ENCODE results near the gene DLK1.

DLK1 gene

DNA sequence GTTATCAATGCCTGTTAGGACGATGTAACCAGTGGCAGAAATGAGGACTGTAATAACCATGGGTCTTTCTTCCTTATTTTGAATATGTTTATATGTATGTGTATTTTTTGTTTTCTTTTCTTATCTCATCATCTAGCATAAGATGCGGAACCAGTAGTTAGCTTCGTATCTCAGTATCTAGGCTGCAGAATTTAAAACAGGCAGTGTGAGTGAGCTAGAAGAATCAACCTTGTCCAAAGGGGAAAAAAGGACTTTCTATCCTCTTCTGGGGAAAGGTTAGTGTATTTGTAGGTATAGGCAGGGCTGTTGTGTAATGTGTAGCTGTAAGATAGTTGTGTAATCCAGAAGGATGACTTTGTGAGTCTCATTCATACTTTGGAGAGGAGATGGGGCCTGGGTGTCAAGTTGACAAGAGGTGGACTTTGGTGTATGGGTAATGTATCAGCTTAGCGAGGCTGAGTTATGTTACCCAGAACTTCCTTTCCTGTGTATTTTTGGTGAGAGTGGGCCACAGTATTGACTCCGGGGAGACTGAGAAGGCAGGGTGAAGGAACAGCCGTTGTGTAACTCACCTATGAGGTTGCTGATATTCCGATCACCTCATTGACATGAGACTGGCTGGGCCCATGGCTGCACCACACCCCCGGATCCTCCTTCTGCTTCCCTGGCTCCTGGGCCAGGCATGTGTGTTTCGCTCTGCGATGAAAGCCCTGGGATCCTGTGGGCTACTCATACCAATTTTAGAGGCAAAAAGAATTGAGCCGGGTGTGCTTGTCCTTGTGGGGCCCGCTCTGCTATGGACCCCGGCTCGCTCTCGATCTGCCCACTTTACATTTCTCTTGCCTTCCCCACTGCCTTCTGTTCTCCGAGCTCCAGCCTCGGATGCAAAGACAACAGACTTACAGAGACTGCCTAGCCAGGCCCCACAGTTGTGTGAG lies 24.3 kb downstream of the DLK1 start:
- in situ Hi-C loops (cut with MboI; ENCODE audit: low sequenced_read_pairs) = no loop called here

DNA sequence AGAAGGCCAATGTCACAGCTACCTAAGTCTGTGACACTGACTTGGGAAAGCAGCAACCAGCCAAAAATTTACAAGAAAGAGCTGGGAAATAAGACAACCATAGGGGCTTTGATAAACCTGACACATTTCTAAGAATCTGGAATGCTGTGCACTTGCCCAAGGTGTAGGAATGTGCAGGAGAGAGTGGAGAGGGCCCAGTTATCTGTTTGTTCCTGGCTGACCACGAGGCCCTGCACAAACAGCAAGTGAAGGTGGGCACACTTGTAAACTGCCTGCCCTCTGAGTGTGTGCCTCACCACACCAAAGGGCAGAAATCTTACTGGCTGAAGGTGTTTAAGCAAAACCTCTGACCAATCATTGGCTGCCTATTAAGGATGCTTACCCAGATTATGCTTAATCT lies 27.3 kb downstream of the DLK1 start:
- in situ Hi-C loops (cut with MboI; ENCODE audit: low sequenced_read_pairs) = no loop called here

DNA sequence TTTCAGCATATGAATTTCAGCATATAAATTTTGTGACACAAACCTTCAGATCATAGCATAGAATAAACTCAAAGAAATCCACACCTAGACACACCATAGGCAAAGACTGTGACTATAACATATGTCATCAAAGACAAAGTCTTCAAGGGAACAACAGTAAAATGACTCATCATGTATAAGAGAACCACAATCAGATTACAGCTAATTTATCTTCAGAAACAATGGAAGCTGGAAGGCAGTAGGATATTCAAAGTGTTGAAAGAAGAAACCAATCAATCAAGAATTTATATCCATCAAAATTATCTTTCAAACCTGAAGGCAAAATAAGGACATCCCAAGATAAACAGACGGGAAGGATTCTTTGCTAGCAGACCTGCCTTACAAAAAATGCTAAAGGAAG lies 29.0 kb downstream of the DLK1 start:
- in situ Hi-C loops (cut with MboI; ENCODE audit: low sequenced_read_pairs) = no loop called here

DNA sequence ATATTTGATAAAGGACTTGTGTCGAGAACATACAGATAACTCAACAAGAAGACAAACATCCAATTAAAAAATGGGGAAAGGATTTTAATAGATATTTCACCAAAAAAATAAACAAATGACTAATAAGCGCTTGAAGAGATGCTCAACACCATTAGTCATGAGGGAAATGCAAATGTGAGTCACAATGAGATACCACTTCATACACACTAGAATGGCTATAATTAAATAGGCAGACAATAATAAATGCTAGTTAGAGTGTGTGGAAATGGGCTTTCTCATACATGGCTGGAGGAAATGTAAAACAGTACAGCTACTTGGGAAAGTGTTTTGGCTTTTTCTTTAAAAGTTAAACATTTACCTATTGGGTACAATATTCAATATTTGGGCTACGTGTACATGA lies 34.8 kb downstream of the DLK1 start:
- in situ Hi-C loops (cut with MboI; ENCODE audit: low sequenced_read_pairs) = no loop called here

DNA sequence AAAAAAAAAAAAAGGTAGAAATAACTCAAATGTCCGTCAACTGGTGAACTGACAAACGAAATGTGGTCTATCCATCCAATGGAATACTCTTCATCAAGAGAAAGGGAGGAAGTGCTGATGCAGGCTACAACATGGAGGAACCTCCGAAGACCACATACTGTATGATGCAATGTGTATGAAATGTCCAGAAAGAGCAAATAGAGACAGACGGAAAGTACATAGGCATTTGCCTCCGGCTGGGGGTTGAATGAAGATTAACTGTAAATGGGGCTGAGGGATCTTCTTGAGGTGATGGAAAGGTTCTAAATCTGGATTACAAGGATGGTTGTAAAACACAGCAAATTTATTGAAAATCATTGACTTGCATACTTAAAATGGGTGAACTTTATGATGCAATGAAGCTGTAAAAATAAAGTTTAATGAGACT lies 35.4 kb downstream of the DLK1 start:
- in situ Hi-C loops (cut with MboI; ENCODE audit: low sequenced_read_pairs) = no loop called here

DNA sequence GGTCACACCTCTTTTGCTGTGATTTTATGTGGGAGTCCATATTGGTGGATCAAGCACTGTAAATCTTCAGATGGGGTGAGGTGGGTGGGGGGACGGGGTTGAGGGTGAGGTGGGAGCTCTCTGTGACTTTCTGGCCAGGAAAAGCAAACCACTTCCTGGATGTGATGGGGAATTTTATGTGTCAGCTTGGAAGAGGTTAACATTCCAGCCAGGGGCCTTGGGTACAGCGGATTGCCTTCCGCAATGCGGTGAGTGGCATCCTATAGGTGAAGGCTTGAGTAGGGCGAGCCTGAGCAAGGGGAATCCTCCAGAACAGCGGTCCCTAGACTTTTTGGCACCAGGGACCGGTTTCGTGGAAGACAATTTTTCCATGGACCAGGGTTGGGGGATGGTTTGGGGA lies 36.2 kb downstream of the DLK1 start:
- in situ Hi-C loops (cut with MboI; ENCODE audit: low sequenced_read_pairs) = no loop called here

DNA sequence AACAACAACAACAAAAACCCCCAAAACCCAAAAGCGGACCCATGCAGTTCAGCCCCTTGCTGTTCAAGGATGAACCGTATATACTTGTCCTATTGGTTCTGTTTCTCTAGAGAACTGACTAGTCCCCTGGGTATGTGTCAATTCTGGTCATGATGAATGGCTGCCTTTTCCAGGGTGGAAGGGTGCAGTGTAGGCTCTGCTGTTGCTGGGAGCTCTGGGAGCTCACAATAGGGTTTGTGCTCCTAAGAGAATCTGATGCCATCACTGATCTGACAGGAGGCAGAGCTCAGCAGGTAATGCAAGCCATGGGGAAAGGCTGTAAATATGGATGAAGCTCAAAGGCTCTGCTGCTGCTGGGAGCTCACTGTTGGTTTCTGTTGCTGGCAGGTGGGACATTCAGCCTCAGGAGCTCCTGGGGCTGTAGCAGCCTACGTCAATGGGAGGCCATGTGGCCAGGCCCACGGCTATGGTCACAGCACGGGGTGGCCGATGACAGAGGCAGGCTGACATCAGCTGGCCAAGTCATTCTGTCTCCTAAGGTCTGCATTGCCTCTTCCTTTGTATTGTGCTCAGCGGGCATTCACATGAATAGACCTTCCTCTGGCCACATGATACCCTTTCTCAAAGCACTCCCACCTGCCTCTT lies 37.9 kb downstream of the DLK1 start:
- in situ Hi-C loops (cut with MboI; ENCODE audit: low sequenced_read_pairs) = no loop called here

DNA sequence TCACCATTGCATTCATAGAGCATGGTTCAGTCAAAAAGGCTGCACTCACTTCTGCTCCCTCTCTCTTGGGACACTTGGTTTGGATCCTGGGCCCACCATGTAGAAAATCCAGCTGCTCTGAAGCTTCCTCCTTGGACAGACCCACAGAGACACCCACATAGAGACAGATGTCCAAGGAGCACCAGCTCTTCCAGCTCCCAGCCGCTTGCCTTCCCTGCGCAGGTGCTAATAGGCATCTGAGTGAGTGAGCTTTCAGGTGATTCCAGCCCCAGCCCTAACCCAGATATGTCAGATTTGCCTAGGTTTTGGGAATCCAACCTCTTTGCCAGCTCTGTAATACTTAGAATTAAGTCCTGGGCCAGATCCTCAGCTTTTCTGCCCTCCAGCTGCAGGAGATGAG lies 38.6 kb downstream of the DLK1 start:
- in situ Hi-C loops (cut with MboI; ENCODE audit: low sequenced_read_pairs) = no loop called here

DNA sequence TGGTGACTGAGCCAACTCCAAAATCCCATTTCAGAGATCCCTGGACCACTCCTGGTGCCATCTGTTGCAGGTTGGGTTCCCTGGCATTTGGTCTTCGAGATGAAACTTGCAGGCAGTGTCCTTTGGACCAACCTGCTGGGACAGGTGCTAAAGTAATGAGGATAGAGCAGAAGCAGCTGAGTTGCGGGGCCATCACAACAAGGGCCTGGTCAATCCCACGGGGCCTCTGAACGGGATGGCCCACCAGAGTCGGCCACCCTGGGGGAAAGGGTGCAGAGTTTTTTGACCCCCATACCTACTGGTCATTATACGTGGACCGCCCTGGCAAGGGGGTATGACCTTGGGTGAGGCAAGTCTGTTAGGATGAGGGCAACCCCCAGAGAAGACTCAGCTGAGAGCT lies 39.3 kb downstream of the DLK1 start:
- in situ Hi-C loops (cut with MboI; ENCODE audit: low sequenced_read_pairs) = no loop called here

DNA sequence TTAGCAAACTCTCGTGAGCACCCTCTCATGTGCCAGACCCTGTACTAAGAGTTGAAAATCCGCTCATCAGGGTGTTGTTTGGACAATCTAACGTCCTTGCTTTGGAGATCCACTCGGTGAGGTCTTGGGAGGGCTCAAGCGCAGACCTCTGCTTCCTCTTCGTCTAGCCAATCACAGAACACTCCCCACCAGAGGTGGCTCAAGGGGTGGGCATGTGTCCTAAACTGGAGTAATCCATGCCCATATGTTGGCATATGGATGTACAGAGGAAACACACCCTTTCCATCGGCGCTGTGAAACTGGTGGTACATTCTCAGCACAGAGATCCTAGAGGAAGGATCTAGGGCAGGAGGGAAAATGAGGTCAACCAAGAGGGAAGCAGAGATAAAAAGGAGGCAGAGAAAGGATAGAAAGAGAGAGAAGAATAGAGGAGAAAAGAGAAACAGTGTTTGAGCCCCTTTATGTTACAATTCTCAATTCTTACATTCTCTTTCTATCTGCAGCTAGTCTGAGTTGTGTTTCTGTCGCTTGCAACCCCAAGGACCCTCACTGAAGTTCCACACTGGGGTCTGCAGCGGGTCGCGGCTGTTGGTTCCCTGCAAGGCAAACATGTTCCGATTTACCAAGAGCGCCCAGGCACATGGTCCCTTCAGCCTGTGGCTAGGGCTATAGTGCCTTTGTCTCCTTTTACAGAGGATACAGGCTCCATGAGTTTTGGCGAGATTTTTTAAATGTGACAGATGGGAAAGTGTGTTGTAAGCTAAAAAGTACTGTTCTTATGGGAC lies 40.5 kb downstream of the DLK1 start:
- in situ Hi-C loops (cut with MboI; ENCODE audit: low sequenced_read_pairs) = no loop called here

DNA sequence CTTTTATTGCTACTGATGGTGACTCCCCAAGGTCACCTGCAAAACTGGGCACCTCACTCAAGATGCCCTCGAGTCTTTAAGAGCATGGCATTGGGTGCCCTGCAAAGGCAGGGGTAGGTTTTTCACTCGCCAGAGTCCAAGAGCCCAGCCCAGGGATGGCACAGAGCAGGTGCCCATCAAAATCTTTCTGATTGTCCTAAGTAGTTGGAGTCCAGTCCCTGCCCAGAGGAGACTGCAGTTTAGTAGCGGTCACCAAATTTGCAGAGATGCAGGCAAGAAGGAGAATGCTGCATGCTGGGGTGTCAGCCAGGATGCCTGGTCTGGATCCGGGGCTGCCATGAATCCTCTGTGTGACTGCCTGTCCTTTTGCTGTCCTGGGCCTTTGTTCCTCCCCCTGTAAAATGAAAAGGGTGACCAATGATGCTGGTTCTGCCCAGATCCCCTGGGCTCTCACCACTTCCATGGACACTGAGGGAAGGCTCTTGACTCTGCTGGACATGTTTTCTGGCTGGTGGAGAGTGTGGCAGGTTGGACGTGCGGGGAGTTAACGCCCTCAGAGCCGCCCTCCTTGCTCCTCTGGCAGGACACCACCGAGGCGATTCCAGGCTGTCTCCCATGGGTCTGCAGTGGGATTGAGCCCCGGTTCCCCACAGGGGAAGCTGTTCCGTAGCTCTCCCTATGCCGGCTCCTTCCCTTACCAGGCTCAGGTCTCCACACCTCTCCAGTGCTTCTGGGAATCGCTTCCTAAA lies 41.3 kb downstream of the DLK1 start:
- in situ Hi-C loops (cut with MboI; ENCODE audit: low sequenced_read_pairs) = no loop called here

DNA sequence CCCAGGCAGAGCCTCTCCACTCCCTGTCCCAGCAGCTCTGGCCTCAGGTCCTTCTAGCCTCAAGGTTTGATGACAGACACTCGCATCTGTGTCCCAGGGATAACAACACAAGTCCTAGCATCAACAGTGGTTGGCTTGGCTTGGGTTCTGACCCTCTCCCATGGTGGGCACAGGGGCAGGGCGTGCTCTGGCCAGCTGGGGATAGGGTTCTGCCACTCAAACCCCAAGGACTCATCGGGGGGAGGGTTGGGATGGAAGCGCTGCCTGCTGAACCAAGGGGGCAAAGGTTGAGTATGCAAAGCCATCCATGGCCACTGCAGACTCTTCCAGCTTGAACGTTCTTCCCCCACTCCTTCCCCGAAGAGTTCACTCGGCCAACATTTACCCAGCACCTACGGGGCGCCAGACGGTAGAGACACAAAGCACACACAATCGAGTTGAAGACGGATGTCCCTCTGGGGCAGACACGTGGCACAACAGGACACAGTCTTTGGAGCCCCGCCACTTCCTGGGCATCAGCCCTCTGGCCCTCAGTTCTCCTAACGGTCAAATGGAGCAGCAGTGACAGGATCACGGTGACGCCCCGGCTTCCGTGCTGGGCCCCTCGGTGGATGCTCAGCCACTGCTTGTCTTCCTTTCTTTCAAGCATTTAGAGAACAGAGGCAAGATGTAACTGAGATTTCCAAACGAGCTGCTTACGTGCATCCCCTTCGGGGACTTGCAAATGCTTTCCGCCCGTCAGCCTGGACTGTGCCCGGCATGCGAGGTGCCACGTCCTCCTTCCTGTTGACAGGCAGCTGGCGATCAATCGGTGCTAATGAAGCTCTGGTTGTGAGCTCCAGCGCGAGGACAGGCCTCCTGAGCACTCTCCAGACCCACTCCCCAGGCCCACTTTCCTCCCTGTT lies 42.6 kb downstream of the DLK1 start:
- in situ Hi-C loops (cut with MboI; ENCODE audit: low sequenced_read_pairs) = no loop called here

DNA sequence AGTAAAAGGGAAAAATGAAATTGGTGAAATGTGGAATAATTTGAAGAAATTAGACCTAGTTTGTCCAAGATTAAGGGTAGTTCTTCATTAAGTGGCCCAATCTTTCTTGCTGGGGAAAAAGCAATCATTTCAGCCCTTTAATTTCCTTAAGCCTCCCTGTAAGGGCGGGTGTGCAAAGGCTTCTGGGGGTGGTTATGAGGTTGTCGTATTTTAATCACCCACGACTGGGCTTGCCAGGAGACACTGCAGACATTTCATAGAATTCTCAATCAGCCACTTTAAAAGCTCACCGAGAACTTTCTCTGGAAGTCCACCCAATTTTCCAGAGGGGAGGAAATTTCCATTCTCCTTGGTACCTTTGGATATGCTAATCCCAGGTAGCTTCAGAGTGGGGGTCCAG lies 43.4 kb downstream of the DLK1 start:
- in situ Hi-C loops (cut with MboI; ENCODE audit: low sequenced_read_pairs) = no loop called here

DNA sequence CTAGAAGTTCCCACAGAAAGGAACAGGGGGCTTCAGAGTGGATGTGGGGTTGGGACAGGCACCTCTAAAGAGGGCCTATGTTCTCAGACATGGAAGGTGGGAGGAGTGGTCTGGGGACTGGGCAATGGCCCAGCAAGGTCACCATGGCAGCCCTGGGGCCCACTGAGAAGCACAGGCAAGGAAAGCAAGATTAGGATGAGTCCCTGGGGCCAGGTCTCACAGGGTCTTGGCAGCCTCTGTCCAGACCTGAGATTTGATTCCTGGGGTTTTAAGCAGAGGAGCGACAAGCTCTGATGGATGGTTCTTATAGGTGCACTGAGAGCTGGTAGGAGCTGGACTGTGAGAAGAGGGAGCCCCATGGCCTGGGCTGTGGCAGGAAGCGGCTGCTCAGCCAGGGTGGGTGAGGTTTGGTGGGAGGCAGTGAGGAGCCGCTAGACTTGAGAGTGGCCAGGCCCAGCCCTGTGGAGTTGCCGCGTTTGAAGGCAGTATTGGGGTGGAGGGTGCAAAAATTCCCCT lies 44.0 kb downstream of the DLK1 start:
- in situ Hi-C loops (cut with MboI; ENCODE audit: low sequenced_read_pairs) = no loop called here

DNA sequence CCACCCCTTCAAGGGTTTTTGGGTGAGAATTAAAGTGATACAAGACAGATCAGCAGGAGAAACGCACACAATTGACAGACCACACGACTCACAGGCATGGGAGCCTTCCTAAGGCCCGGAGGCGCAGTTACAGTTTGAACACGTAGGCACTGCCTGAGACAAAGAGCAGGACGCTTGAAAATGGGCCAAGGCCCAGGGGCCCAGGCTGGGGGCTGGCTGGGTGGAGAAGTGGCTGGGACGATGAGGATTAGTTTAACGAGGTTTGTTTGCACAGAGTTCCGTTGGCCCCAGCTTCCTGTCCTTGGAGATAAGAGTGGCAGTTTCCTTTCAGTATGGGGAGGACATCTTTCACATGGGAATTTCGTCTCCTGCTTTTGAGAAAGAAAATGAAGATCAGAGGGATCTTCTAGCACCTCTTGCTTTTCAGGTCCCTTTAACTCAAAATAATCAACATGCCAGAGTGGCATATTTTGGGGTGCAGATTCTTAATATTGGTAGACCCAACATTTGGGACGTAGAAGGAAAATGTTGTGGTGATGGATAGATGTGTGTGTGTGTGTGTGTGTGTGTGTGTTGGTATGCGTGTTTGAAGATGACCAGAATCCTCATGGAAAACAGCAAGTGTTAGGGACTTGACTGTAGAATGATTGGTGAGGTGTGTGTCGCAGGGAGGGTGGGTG lies 44.6 kb downstream of the DLK1 start:
- in situ Hi-C loops (cut with MboI; ENCODE audit: low sequenced_read_pairs) = no loop called here

DNA sequence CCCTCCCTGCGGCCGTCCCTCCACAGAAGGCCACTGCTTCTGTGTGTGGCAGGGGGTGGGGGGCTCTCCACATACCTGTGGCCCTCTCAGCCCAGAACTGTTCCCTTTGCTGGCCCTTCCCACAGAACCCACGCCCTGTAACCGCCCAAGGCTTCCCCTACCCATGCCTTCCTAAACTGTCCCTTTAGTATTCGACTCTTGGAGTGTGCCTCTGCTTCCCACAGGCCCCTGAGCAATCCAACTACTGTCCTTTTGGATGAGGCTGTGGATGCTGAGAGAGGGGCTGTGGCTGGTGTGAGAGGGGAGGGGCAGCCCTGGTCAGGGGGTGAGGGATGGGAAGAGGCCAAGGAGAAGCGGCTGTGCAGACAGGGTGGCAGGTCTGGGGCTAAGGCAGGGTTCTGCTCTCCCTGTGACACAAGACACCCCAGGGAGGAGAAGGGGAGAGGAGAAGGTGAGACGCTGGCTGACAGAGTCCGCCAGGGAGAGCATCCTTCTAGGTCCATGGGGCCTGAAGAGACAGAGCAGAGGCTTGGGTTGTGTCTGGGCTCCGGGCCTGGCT lies 46.0 kb downstream of the DLK1 start:
- in situ Hi-C loops (cut with MboI; ENCODE audit: low sequenced_read_pairs) = no loop called here

DNA sequence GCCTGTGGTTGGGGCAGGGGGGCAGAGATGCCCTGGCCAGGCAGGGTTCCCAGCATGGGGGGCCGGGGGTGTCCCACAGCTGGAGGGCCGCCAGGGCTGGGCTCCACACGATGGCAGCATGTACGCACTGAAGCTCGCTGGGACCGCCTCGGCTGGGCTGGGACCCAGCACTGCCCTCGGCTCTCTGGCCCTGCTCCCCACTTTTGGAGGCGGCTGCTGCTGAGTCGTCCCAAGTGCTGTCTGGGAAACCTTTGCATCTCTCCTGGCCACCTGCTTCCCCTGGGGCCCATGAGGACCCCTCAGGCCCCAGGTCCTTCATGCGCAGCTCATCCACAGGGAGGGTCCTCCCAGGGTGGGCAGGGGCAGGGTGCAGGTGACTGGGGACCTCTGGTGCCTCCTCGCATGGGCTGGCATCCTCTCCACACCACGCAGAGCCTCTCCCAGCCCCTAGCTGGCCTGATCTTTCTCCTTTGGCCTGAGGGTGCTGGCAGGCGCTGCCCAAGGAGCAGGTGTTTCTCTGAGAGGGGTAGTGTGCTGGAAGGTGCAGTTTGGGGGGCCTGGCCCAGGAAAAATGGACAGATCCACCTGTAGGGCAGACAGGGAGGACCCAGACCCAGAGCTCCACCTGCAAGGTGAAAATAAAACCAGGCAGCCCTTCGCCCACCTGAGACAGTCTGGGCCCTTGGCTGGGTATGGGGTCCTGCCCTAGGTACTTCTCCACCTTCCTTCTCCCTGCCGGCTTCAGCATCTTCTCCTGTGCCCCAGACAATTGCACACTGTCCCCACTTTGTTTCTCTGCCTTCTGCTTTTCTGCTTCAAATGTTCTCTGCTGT lies 46.9 kb downstream of the DLK1 start:
- in situ Hi-C loops (cut with MboI; ENCODE audit: low sequenced_read_pairs) = no loop called here

DNA sequence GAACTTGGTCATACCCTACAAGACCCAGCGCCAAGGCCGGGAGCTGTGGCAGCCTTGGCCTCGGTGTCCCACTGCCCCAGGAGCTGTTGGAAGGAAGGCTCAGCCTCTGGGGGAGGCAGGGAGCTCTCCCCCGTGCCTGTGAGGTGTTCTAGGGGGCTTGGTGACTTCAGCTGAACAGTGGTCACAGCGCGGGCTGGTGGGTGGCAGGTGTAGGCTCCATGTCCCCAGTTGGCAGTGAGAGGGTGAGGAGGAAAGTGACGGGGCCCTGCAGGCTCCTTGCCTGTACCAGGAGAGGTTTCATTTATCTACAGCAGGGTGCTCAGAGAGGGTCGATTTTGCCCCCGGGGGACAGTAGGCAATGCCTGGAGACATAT lies 47.5 kb downstream of the DLK1 start:
- in situ Hi-C loops (cut with MboI; ENCODE audit: low sequenced_read_pairs) = no loop called here
